GM12873 (cell line): ENCODE measurements around the gene CEBPZ.

Experiments used
- CTCF ChIP-seq: IDR thresholded peaks from 2 replicates; pipeline ENCODE4 v1.5.1; 2012; ENCODE audit warnings: low read depth, mild to moderate bottlenecking, moderate library complexity, low read length, control low read depth; ENCODE audit not compliant: insufficient read depth; ENCODE audit errors: missing control alignments

The CEBPZ gene

GRCh38 chr2:37232131-37232933 is 936 bp upstream of the CEBPZ start:
- TF ChIP-seq CTCF: no peak

- TF ChIP-seq CTCF: no peak
Observed at GRCh38 chr2:37230581-37230980, 815 bp downstream of the CEBPZ start.

- TF ChIP-seq CTCF: no peak
Observed at GRCh38 chr2:37228788-37229187, 2.6 kb downstream of the CEBPZ start.

- no peak for TF ChIP-seq CTCF
Observed at GRCh38 chr2:37226863-37227262, 4.5 kb downstream of the CEBPZ start.

- TF ChIP-seq CTCF: no peak
Observed at GRCh38 chr2:37224063-37224462, 7.3 kb downstream of the CEBPZ start.

GRCh38 chr2:37223131-37223530 is 8.3 kb downstream of the CEBPZ start:
- no peak for TF ChIP-seq CTCF

GRCh38 chr2:37219046-37219445 is 12.3 kb downstream of the CEBPZ start:
- no peak for TF ChIP-seq CTCF
